Tibial artery (tissue), 4 donors: ENCODE data around the gene IHH.

Experiments used
- DNase-seq, 2 donors: peaks; one replicate each; pipeline ENCODE4 v3.0.0-alpha.2; 2019
- H3K27ac ChIP-seq, 2 donors: fragments of 200-600 bp; sonication (generic) in 1 of 2; 1 replicate in 1 of 2; 2 replicates in 1 of 2; pipeline ENCODE4 v1.5.1; 2018 to 2019; ENCODE audit warnings: mild to moderate bottlenecking in 1 of 2
- H3K27me3 ChIP-seq, 2 donors: fragments of 200-600 bp; sonication (generic) in 1 of 2; one replicate each; pipeline versions ENCODE4 v1.5.1 to v1.6.0; 2016 to 2019
- H3K36me3 ChIP-seq, 3 donors: fragments of 200-600 bp; sonication (generic) in 2 of 3; one replicate each; pipeline ENCODE4 v1.5.1; 2016 to 2019; ENCODE audit warnings: mild to moderate bottlenecking in 2 of 3
- H3K4me1 ChIP-seq, 4 donors: fragments of 200-600 bp; sonication (generic) in 2 of 4; 1 replicate in 3 of 4; 2 replicates in 1 of 4; pipeline ENCODE4 v1.5.1; 2016 to 2019
- H3K4me3 ChIP-seq, 2 donors: fragments of 200-600 bp; sonication (generic) in 1 of 2; 1 replicate in 1 of 2; 2 replicates in 1 of 2; pipeline ENCODE4 v1.5.1; 2018 to 2019; ENCODE audit warnings: mild to moderate bottlenecking in 2 of 2
- H3K9me3 ChIP-seq, 3 donors: fragments of 200-600 bp; sonication (generic) in 1 of 3; one replicate each; pipeline ENCODE4 v1.5.1; 2016 to 2019
- CTCF ChIP-seq, 2 experiments: fragments of 200-600 bp in 1 of 2; fragments of 450-650 bp in 1 of 2; IDR thresholded peaks; one replicate each; pipeline ENCODE4 v1.5.1; 2017 to 2019; ENCODE audit warnings: antibody characterized with exemption in 2 of 2, mild to moderate bottlenecking in 1 of 2, moderate library complexity in 1 of 2
- intact Hi-C: fragments of 100-400 bp; cut with DNase I; formaldehyde crosslinking; loops from one replicate; pipeline ENCODE4 v1.15.0; 2023; ENCODE audit warnings: low total_unique reads

IHH gene

GRCh38 chr2:219018726-219019125 is 42.0 kb downstream of the IHH start:
- DNase-seq, result no peak

GRCh38 chr2:219018286-219018685 is 42.4 kb downstream of the IHH start:
- H3K36me3 ChIP-seq, result no peaks in the 10 kb centered on the region
- no peak overlapping the region for H3K27ac ChIP-seq
- peaks cover 0 to 8% of the 10 kb centered on the region in 2 donors for H3K27me3 ChIP-seq
- TF ChIP-seq CTCF (IDR thresholded peaks at IDR 0.05), result no peak
- no peak for DNase-seq
- intact Hi-C loops, result no loop called here
- H3K9me3 ChIP-seq, result no peaks in the 10 kb centered on the region
- no peak overlapping the region for H3K4me3 ChIP-seq
- H3K4me1 ChIP-seq, result peaks cover 0 to 21% (median 14%) of the 10 kb centered on the region in 4 donors

More at GRCh38 chr2:219018726-219019125, 42.0 kb downstream of the IHH start:
- H3K27ac ChIP-seq, result no peak overlapping the region
- intact Hi-C loops, result no loop called here
- no peak for TF ChIP-seq CTCF (IDR thresholded peaks at IDR 0.05)
- H3K27me3 ChIP-seq, result peaks cover 0 to 12% of the 10 kb centered on the region in 2 donors
- no peak overlapping the region for H3K4me3 ChIP-seq
- peaks cover 0 to 21% (median 14%) of the 10 kb centered on the region in 4 donors for H3K4me1 ChIP-seq
- no peaks in the 10 kb centered on the region for H3K36me3 ChIP-seq
- no peaks in the 10 kb centered on the region for H3K9me3 ChIP-seq

GRCh38 chr2:219017201-219017931 is 43.4 kb downstream of the IHH start:
- H3K27ac ChIP-seq, result no peak overlapping the region
- no peaks in the 10 kb centered on the region for H3K36me3 ChIP-seq
- intact Hi-C loops, result no loop called here
- DNase-seq, result no peak
- no peaks in the 10 kb centered on the region for H3K9me3 ChIP-seq
- TF ChIP-seq CTCF (IDR thresholded peaks at IDR 0.05), result no peak
- H3K27me3 ChIP-seq, result peaks cover 0 to 3% of the 10 kb centered on the region in 2 donors
- H3K4me1 ChIP-seq, result peaks cover 0 to 21% (median 14%) of the 10 kb centered on the region in 4 donors
- H3K4me3 ChIP-seq, result no peak overlapping the region

GRCh38 chr2:219016721-219017120 is 44.0 kb downstream of the IHH start:
- no peak for DNase-seq

GRCh38 chr2:219010873-219011272 is 49.8 kb downstream of the IHH start:
- Histone ChIP-seq H3K36me3 (no peaks in the 10 kb centered on the region), H3K9me3 (no peaks in the 10 kb centered on the region), H3K4me1 (no peaks in the 10 kb centered on the region), H3K4me3 (no peak overlapping the region), H3K27ac (no peak overlapping the region), H3K27me3 (peaks cover 0 to 33% of the 10 kb centered on the region in 2 donors)
- no peak for DNase-seq
- TF ChIP-seq CTCF (IDR thresholded peaks at IDR 0.05), result no peak
- intact Hi-C loops, result no loop called here

More at GRCh38 chr2:219016721-219017120, 44.0 kb downstream of the IHH start:
- Histone ChIP-seq H3K27me3 (no peaks in the 10 kb centered on the region), H3K4me1 (peaks cover 0 to 21% (median 14%) of the 10 kb centered on the region in 4 donors), H3K4me3 (no peak overlapping the region), H3K9me3 (no peaks in the 10 kb centered on the region), H3K27ac (no peak overlapping the region), H3K36me3 (no peaks in the 10 kb centered on the region)
- no peak for TF ChIP-seq CTCF (IDR thresholded peaks at IDR 0.05)
- intact Hi-C loops, result no loop called here
